A172 (cell line): ENCODE data around the gene TYW1. TPM values are rescaled to one million over a fixed set of nuclear protein-coding genes. Genes with fewer than 3 reads are reported as not detected.
A peak's percentile ranks its signal among the peaks of the same experiment; 100 is the strongest.
"Not testable (repeated sequence)": the region's sequence is repeated elsewhere in the genome, so short reads cannot be mapped to it uniquely, and the experiment has no call there.

Source experiments
- DNase-seq: peaks from one replicate; pipeline ENCODE4 v3.0.0-alpha.2; 2015; ENCODE audit warnings: low spot score
- total RNA-seq: library from RNA; depleted of rRNA; stranded (reverse); fragments of >200 nt; shearing (Covaris generic); gene quantifications from 2 replicates; pipeline ENCODE4 v1.2.3, GENCODE V29; 2014

The TYW1 gene
- total RNA-seq, 1 experiment from 2014 or later, result 33.5 TPM

GRCh38 chr7:67128257-67128656, 131.6 kb downstream of the TYW1 start:
- not testable (repeated sequence) for DNase-seq

DNA sequence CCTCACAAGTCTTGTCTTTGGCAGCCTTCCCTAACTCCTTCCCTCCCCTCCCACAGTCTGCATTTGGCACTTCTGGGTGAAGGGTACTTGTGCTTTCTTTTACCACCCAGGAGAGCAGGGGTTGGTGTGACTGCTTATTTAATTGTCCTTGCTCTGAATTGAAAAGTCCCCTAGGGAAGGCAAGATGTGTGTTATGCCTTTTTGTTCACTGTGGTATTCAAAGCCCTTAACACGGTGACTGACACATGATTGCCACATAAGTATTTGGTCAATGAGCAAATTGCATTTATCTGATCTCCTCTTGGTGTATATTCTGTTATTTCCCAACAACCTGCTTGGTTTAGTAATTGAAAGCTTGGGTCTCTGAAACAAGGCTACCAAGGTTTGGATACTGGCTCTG, 134.1 kb downstream of the TYW1 start:
- DNase-seq, result not testable (repeated sequence)

DNA sequence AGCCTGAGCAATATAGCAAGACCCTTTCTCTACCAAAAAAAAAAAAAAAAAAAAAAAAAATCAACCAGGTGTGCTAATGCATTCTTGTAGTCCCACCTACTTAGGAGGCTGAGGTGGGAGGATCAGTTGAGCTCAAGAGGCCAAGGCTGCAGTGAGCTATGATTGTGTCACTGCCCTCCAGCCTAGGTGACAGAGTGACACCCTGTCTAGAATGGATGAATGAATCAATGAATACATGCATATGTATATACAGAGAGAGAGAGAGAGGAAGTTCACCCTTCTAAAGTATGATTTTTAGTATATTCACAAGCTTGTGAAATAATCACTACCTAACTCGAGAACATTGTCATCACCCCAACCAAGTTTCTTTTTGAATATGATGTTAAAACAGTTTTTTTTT, 138.3 kb downstream of the TYW1 start:
- DNase-seq, result not testable (repeated sequence)

DNA sequence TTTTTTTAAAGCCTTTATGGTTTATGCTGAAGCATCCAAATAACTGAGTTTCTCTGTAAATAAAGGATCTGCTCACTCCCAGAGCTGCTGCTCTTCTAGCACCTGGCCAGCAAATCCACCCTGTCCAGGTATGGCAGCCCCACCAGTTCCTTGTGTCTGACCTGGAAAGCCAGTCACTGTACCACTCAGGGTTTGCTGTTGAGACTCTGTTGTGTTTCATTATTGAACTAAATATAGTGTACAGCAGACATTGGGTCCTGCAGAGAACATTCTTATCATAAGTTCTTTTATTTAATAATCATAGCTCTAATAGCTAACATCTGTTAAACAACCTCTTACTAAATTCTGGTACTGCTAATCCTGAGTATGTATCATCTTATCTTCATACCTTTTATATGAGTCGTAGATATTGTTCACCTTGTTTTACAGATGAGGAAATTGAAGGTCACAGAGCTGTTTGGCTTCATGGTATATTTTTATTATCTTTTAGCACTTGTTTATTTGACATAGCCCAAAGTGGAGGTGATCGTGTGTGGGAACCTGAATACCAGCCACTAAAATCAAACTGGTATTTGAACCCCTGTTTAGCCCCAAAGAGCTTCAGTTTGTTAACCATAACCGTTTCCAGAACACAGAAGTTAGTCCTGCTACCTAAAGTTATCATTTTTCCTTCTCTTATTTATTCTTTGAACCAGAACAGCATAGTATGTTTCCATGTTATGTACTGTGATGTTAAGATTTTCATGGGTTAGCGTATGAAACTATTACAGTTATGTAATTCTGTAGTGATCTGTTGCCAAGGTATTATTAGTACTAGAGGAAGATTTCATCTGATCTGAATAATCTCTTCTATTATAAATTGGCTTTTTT, 139.2 kb downstream of the TYW1 start:
- not testable (repeated sequence) for DNase-seq

- peak; percentile 29 for DNase-seq
Observed at GRCh38 chr7:67137489-67137888, 140.9 kb downstream of the TYW1 start.

DNA sequence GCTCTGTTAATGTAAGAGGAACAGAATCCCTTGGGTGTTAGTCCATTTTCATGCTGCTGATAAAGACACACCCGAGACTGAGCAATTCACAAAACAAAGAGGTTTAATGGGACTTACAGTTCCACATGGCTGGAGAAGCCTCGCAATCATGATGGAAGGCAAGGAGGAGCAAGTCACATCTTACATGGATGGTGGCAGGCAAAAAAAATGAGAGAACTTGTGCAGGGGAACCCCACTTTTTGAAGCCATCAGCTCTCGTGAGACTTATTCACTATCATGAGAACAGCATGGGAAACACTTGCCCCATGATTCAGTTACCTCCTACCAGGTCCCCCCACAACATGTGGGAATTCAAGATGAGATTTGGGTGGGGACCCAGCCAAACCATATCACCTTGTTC, 143.2 kb downstream of the TYW1 start:
- not testable (repeated sequence) for DNase-seq

- DNase-seq, result not testable (repeated sequence)
Observed at GRCh38 chr7:67141001-67141400, 144.4 kb downstream of the TYW1 start.

DNA sequence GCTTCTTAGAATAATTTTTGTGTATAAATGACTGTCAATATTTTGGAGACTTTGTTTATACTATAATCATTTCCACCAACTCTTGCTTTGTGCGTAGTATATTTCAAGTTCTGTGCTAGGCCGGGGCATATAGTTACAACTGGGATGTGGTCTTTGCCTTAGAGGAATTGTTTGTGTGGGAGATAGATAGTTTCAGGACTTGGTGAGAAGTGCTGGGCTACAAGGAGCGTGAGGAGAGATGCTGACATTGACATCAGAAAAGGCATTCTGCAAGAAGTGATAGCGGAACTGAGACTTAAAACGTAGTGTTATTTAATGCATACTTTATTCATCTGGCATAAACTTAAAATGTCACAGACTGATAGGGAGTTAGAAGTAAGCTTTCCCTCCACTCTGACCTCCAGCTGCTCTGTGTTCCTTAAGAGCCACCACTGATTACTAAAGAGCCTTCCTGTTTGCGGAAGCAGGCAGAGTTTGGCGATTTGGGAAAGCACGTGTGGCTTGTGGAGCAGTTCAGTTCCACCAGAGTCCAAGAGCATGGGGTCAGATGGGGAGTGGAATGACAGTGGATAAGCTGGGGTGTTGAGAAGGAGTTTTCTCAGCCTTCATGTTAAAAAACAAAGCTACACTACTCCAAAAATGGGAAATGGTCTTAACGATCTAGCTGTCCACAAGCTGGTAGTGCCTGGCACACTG, 146.6 kb downstream of the TYW1 start:
- not testable (repeated sequence) for DNase-seq

GRCh38 chr7:67145581-67146193, 149.1 kb downstream of the TYW1 start:
- DNase-seq, result not testable (repeated sequence)

DNA sequence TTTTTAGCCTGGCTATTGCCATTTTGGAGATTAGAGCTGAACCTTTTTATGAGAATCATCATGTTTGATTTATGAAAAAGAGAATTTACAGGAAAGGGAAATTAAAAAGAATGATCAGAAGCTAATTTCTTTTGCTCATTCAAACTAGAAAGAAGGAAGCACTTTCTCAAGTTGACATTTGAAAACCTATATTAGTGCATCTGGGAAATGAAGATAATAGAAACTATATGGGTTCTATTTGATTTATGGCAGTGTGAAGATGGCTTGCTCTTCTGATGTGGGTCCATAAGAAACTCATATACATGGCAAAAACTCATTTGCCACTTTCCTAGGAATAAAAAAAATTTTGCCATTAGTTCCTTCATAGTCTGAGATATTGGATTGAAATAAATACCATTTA, 152.5 kb downstream of the TYW1 start:
- DNase-seq, result not testable (repeated sequence)

DNA sequence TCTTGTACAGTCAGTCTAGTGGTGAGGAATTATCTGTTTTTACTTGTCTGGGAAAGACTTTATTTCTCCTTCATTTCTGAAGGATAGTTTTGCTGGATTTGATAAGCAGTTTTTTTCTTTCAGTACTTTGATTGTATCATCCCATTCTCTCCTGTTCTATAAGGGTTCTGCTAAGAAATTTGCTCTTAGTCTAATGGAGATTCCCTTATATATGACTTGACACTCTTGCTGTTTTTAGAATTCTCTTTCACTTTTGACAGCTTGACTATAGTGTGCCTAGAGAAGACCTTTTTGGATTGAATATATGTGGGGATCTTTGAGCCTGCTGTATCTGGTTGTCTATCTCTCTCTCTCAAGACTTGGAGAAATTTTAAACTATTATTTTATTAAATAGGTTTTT, 157.7 kb downstream of the TYW1 start:
- DNase-seq, result not testable (repeated sequence)

- DNase-seq, result not testable (repeated sequence)
Observed at GRCh38 chr7:67156064-67156463, 159.4 kb downstream of the TYW1 start.

DNA sequence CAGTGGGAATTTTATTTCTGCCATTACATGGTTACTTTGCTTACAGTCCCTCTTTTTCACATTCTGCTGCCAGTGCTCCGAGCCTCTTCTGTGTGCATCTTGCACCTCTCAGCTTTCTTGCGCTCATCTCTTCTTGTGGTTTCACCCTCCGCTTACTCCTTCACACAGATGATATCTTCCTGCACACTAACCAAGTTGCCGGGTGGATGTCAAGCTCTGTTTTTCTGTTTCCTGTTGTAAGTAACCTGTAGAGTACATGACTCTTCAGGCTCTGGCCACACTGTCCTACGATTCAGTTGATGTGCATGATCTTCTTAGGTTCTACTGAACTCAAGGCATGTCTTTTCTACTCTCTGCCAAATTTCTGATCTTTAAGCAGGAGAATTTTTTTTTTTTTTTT, 166.7 kb downstream of the TYW1 start:
- not testable (repeated sequence) for DNase-seq

DNA sequence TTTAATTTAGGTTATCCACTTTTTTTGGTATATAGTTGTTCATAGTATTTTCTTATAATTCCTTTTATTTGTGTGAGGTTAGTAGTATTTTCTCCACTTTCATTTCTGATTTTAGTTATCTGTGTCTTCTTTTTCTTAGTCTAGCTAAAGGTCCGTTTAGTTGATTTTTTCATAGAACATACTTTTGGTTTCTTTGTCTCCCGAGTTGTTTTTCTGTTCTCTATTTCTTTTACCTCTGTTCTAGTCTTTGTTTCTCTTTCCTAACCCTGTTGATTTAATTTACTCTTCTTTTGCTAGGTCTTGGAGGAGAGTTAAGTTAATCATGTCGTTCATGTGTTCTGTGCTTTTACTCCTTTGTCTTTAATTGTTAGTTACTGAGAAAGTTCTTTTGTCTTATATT, 174.5 kb downstream of the TYW1 start:
- not testable (repeated sequence) for DNase-seq

- DNase-seq, result not testable (repeated sequence)
Observed at GRCh38 chr7:67176730-67177129, 180.1 kb downstream of the TYW1 start.

DNA sequence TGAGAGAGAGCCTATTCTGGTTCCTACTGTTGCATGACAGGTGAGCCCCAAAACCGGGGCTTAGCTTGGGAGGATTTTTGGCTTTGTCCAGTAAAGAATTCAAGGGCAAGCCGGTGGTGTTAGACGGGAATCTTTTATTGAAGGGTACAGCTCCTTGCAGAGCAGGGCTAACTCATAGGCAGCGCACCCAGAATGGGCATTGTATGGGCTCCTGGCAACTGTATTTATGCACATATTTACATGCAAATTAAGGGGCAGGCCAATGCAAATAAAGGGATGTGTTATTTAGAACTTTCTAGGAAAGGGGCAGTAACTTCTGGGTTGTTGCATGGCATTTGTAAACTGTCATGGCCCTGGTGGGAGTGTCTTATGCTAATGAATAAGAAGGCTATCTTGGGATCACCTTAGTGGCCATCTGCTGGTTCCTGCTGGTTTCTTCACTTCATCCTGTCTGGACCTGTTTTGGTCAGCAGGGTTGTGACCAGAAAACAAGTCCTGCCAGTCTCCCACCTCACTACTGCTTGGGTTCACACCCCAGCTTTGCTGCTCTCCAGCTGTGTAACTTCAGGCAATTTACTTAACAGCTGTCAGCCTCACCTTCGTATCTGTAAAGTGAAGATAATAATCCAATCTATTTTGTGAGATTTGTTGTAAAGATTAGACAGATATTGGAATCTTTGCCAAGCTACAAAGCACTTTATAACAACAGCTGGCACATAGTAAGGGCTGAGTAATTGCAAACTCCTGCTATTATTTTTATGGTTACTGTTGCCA, 182.5 kb downstream of the TYW1 start:
- DNase-seq, result peak; percentile 53

DNA sequence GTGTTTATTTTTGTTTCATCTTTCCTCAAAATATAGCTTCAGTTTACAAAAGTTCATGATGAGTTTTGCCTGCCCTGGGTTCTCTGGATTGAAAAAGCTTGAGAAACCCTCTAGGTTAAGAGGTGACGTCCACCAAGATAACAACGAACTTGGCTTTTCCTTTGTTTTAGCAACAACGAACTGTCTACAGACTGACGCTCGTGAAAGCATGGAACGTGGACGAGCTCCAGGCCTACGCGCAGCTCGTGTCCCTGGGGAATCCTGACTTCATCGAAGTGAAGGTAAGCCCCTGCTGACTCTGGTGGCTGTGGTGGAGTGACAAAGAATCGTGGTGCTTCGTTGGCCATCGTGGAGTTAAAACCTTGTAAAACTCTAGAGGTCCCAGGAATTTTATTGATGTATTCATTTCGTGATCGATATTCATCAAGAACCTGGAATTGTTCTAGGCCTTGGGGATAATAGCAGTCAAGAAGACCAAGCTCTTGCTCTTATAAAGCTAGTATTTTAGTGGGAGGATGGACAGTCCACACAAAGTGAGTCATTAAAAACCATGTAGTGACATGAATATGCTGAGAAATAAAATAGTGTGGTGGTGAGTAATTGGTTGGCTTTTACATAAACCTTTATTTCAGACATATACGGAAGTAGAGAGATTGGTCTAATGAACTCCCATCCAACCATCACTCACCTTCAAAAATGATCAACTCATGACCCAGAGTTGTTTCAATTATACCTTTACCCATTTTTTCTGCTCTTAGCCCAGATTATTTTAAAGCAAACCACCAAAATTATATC, 186.5 kb downstream of the TYW1 start:
- DNase-seq, result peak; percentile 12

GRCh38 chr7:67184912-67185659, 188.5 kb downstream of the TYW1 start:
- not testable (repeated sequence) for DNase-seq

DNA sequence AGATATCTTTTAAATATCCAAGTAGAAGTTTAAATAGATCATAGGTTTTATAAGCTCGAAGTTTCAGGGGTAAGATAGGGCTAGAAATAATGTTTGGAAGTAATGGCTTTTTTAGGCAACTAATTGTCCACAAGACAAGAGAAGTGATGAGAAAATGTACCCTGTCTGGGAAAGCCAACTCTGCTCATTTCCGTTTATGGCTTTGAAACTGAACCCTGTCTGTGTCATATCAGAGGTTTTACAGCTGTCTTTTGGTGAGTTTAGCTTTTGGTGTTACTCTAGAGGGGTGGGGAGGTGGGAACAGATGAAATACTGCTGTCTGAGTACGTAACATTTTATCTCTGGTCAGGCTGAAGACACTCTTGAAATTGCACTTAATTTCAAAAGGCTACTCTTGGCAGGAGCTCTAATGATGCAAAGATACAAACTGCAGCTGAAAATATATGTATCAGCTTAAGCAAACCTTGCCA, 189.1 kb downstream of the TYW1 start:
- DNase-seq, result not testable (repeated sequence)

DNA sequence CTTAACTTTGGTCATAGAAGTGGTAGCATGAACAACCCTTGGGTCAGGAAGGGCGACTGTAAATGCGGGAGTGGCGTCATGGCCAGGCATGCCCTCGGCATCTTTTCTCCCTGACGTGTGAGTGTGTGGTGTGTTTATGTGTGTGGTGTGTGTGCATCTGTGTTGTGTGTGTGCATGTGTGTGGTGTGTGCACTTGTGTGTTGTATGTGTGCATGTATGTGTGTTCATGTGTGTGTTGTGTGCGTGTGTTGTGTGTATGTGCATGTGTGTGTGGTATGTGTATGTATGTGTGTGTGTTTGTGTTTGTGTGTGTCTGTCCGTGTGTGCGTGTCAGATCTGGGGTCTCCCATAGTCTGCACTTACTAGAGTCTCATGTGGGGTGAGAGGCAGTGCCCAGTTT, 192.5 kb downstream of the TYW1 start:
- DNase-seq, result not testable (repeated sequence)
